ENCODE results near the gene KCNC4.
A peak's percentile ranks its signal among the peaks of the same experiment; 100 is the strongest.

The KCNC4 gene

GRCh38 chr1:110188035-110188618 is 22.0 kb upstream of the KCNC4 start:
- no peak for TF ChIP-seq CTCF (IDR thresholded peaks at IDR 0.05; ENCODE audit: insufficient read depth, missing control alignments)
- FAIRE-seq, result no peak

GRCh38 chr1:110189181-110189580 is 20.9 kb upstream of the KCNC4 start:
- FAIRE-seq (no peak), DNase-seq (ENCODE audit: insufficient read length, low spot score) (no peak)
- no peak for TF ChIP-seq CTCF (IDR thresholded peaks at IDR 0.05; ENCODE audit: insufficient read depth, missing control alignments)

More at GRCh38 chr1:110188035-110188618, 22.0 kb upstream of the KCNC4 start:
- DNase-seq (ENCODE audit: insufficient read length, low spot score), result no peak

GRCh38 chr1:110190282-110190929 is 19.7 kb upstream of the KCNC4 start:
- no peak for DNase-seq (ENCODE audit: insufficient read length, low spot score)
- TF ChIP-seq CTCF (IDR thresholded peaks at IDR 0.05; ENCODE audit: insufficient read depth, missing control alignments), result no peak
- FAIRE-seq, result no peak

GRCh38 chr1:110192541-110192940 is 17.6 kb upstream of the KCNC4 start:
- no peak for DNase-seq (ENCODE audit: insufficient read length, low spot score)
- no peak for TF ChIP-seq CTCF (IDR thresholded peaks at IDR 0.05; ENCODE audit: insufficient read depth, missing control alignments)
- no peak for FAIRE-seq

- TF ChIP-seq CTCF (IDR thresholded peaks at IDR 0.05; ENCODE audit: insufficient read depth, missing control alignments), result no peak
- FAIRE-seq, result no peak
- DNase-seq (ENCODE audit: insufficient read length, low spot score), result no peak
These were observed 14.9 kb upstream of the KCNC4 start for GRCh38 chr1:110195196-110195595.

GRCh38 chr1:110196917-110197765 is 13.0 kb upstream of the KCNC4 start:
- peak; percentile 88 for TF ChIP-seq CTCF (IDR thresholded peaks at IDR 0.05; ENCODE audit: insufficient read depth, missing control alignments)
- FAIRE-seq (no peak), DNase-seq (ENCODE audit: insufficient read length, low spot score) (peak; percentile 95)
